Measurements from ENCODE around the gene RAC3. TPM values are rescaled to one million over a fixed set of nuclear protein-coding genes. Genes with fewer than 3 reads are reported as not detected.

Gene RAC3
- total RNA-seq, 1 donor from 2014 or later: 18.4 TPM

DNA sequence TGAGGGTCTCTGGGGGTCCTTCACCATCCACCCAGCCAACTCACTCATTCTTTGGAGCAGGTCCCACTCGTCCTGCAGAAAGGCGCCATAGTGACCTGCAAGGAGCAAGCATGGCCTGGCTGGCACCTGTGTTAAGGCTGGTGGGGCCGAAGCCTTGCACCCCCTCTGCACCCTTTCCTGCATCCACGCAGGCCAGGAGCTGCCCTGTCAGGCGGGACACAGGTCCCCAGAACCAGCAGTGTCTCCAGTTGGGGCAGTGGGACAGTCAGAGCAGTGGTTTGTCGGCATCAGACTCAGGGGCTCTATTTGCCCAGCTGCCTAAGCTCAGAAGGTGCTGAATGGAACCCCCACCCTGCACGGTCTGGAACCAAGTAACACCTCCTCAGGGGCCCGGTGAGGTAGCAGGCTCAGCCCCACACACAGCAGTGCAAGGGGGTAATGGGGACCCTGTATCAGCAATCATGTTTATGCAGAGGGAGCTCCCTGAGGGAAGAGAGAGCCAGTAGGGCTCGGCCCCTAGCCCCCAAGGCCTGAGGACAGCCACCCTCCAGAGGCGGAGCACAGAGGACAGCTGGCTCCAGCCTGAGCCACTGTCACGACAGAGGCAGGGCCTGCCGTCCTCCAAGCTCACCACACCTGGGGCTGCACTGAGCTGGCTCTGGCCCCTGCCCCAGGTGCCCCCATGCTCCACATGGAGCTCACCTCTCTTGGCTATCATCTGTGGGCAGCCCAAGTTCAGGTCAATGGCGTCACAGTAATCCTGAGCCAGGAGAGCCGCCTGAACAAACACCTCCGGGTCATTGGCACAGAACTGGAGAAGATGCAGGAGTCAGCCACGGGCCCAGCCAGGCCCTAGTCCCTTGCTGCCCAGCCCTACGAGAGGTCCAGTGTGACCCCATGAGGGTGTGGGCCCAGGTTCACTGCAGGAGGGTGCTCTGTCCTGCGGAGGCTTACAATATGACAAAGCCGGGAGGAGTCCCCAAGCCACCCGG, 32.2 kb downstream of the RAC3 start:
- peaks cover 7% of the 10 kb centered on the region for H3K36me3 Mint-ChIP-seq (ENCODE audit: low read depth)
- H3K4me3 Mint-ChIP-seq (ENCODE audit: low read depth): peak overlapping the region; percentile 66
- no peaks in the 10 kb centered on the region for H3K27me3 Mint-ChIP-seq (ENCODE audit: low read depth)
- H3K27ac Mint-ChIP-seq: no peak overlapping the region
- DNase-seq (ENCODE audit: low spot score): no peak
- no peaks in the 10 kb centered on the region for H3K4me1 Mint-ChIP-seq (ENCODE audit: low read depth)
- H3K9me3 Mint-ChIP-seq: no peaks in the 10 kb centered on the region
- intact Hi-C loops (cut with micrococcal nuclease): no loop called here

DNA sequence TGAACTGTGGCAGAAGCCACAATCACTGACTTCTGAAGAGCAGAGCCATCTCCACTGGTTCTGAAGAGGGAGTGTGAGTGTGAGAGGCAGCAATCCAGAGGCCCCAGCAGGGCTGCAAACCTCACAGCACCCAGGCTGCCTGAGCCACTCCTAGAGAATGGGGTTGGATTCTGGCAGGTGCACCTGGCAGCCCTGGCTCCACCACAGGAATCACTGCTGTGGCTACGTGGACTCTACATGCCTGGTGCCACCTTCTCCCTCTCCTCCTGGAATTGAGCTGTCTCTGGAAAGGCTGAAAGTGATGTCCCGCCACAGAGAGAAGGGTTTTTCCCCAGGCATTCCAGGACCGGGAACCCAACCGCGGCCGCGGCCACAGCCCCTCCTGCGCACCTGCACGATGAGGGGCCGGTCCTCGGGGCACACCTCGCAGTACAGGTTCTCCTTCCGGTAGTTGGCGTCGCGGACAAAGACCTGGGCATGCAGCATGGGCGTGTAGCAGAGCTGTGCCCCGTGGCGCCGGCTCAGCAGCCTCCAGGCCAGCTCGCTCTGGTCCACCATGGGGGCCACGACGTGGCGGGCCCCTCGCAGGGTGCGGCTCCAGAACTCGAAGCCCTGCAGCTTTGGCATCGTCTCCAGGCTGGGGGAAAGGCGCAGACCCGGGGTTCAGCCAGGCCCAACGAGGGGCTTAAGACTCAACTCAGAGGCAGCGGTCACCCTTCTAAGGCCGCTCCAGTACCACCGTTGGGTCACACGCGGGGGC, 33.1 kb downstream of the RAC3 start:
- H3K36me3 Mint-ChIP-seq (ENCODE audit: low read depth): peaks cover 4% of the 10 kb centered on the region
- no peaks in the 10 kb centered on the region for H3K4me1 Mint-ChIP-seq (ENCODE audit: low read depth)
- H3K27ac Mint-ChIP-seq: no peak overlapping the region
- no peaks in the 10 kb centered on the region for H3K27me3 Mint-ChIP-seq (ENCODE audit: low read depth)
- no peaks in the 10 kb centered on the region for H3K9me3 Mint-ChIP-seq
- DNase-seq (ENCODE audit: low spot score): no peak
- H3K4me3 Mint-ChIP-seq (ENCODE audit: low read depth): peak overlapping the region; percentile 66
- intact Hi-C loops (cut with micrococcal nuclease): no loop called here

- Mint-ChIP-seq H3K9me3 (no peaks in the 10 kb centered on the region), H3K4me3 (ENCODE audit: low read depth) (peak overlapping the region; percentile 66), H3K36me3 (ENCODE audit: low read depth) (peaks cover 1% of the 10 kb centered on the region), H3K27ac (no peak overlapping the region), H3K27me3 (ENCODE audit: low read depth) (no peaks in the 10 kb centered on the region), H3K4me1 (ENCODE audit: low read depth) (no peaks in the 10 kb centered on the region)
- DNase-seq (ENCODE audit: low spot score): peak; percentile 25
- intact Hi-C loops (cut with micrococcal nuclease): no loop called here
These were observed 33.7 kb downstream of the RAC3 start for GRCh38 chr17:82065193-82065637.

DNA sequence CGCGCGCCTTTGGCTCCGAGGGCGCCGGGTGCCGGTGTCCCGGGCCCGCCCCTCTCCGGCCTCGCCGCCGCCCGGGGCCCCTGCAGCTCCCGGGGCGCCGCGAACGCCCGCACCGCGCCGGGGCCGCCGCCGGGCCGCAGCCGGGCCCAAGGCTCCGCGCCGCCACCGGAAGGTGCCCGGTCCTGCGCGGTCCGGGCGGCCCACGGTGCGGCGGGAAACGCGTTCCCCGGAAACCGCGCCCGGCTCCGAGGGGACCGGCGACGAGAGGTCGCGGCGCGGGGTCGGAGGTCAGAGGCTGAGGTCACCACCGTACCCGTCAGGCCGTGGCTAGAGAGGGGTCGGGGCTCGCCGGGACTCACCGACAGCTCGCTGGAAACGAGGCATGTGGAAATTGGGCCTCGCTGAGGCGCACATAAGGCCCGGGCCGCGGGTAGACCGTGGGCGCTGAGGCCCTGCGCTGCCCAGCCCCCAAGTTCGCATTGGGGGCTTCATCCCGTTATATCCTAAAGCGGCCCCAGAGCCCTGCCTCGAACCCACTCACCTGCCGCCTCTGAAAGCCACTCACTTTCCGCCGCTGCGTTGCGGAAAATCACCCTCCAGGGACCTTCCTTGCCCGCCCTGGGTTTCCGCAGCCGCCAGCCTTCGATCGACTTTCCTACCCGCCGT, 34.3 kb downstream of the RAC3 start, which contains the start of gene DUS1L:
TSS of gene DUS1L (minus strand) at position 167 of the 666 bp plus-strand sequence. CDS start 745 bp downstream, outside the sequence.
- peak; percentile 69 for DNase-seq (ENCODE audit: low spot score)
- Mint-ChIP-seq H3K4me3 (ENCODE audit: low read depth) (peak within 1 kb of the TSS; percentile 82), H3K36me3 (ENCODE audit: low read depth) (no peaks in the 10 kb centered on the region), H3K4me1 (ENCODE audit: low read depth) (no peaks in the 10 kb centered on the region), H3K9me3 (no peaks in the 10 kb centered on the region), H3K27ac (peak within 1 kb of the TSS; percentile 84), H3K27me3 (ENCODE audit: low read depth) (no peaks in the 10 kb centered on the region)
- intact Hi-C loops (cut with micrococcal nuclease): no loop called here

DNA sequence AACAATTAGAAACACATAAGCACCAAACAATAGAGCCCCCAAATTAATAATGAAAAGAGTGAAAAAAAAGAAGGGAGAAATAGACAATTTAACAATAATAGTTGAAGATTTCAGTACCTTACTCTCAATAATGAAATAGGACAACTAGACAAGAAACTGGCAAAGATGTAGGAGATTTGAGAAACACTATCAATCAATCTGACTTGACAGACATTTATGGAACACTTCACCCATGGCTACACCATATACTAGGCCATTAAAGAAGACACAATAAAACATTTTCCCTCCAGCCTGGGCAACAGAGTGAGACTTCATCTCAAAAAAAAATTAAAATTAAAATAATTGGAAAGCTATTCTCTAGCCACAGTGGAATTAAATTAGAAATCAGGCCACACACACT, 39.1 kb downstream of the RAC3 start:
- no peak for DNase-seq (ENCODE audit: low spot score)
- Mint-ChIP-seq H3K9me3 (no peaks in the 10 kb centered on the region), H3K27me3 (ENCODE audit: low read depth) (no peaks in the 10 kb centered on the region), H3K4me3 (ENCODE audit: low read depth) (no peak overlapping the region), H3K27ac (no peak overlapping the region), H3K4me1 (ENCODE audit: low read depth) (no peaks in the 10 kb centered on the region), H3K36me3 (ENCODE audit: low read depth) (no peaks in the 10 kb centered on the region)
- intact Hi-C loops (cut with micrococcal nuclease): no loop called here

DNA sequence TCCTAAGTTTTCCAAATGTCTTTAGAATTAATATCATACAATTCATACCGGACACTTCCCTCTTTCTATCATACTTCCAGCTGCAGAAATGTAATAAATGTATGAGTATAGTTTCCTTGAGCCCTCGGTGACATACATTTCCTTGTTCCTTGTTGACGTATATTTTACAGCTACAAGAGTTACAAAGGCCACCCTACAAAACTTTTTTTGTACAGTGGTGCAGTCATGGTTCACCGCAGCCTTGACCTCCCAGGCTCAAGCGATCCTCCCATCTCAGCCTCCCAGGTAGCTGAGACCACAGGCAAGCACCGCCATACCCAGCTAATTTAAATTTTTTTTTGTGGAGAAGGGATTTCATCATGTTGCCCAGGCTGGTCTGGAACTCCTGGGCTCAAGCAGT, 41.3 kb downstream of the RAC3 start:
- Mint-ChIP-seq H3K4me1 (ENCODE audit: low read depth) (no peaks in the 10 kb centered on the region), H3K9me3 (no peaks in the 10 kb centered on the region), H3K4me3 (ENCODE audit: low read depth) (no peak overlapping the region), H3K36me3 (ENCODE audit: low read depth) (peaks cover 2% of the 10 kb centered on the region), H3K27me3 (ENCODE audit: low read depth) (no peaks in the 10 kb centered on the region), H3K27ac (no peak overlapping the region)
- DNase-seq (ENCODE audit: low spot score): no peak
- intact Hi-C loops (cut with micrococcal nuclease): no loop called here

- intact Hi-C loops (cut with micrococcal nuclease): no loop called here
- DNase-seq (ENCODE audit: low spot score): no peak
- H3K27ac Mint-ChIP-seq: no peak overlapping the region
These were observed 42.0 kb downstream of the RAC3 start for GRCh38 chr17:82073446-82073845.

DNA sequence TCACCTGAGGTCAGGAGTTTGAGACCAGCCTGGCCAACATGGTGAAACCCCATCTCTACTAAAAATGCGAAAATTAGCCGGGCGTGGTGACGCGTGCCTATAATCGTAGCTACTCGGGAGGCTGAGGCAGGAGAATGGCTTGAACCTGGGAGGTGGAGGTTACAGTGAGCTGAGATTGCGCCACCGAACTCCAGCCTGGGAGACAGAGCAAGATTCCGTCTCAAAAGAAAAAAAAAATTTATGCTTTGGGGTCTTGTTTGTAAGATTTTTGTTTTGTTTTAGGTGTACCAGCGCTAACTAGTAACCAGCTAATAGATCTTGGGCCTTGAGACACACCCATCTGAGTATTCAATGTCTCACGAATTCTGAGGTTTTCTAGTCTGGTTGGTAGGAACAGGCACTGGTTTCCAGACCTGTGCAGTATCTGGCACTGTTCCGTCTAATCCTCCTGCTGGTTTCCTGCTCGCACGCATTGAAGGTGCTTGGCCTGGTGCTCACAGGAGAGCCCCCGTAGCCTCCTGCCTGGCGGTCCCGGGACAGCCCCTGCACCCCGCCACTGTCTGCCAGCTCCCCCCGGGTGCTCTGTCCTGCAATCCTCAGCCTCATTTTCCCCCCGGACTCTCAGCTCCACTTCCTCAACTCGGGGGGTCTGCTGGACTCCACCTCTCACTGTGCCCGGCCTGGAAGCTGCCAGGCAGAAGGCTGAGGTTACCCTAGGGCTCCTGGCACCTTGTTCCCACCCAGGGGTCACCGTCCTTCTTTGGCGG, 44.7 kb downstream of the RAC3 start:
- no peak for DNase-seq (ENCODE audit: low spot score)
- no peak overlapping the region for H3K27ac Mint-ChIP-seq
- no peak overlapping the region for H3K4me3 Mint-ChIP-seq (ENCODE audit: low read depth)
- H3K36me3 Mint-ChIP-seq (ENCODE audit: low read depth): peaks cover 23% of the 10 kb centered on the region
- intact Hi-C loops (cut with micrococcal nuclease): no loop called here
- H3K9me3 Mint-ChIP-seq: no peaks in the 10 kb centered on the region
- no peaks in the 10 kb centered on the region for H3K27me3 Mint-ChIP-seq (ENCODE audit: low read depth)
- no peaks in the 10 kb centered on the region for H3K4me1 Mint-ChIP-seq (ENCODE audit: low read depth)

More at GRCh38 chr17:82073446-82073845, 42.0 kb downstream of the RAC3 start:
- Mint-ChIP-seq H3K4me1 (ENCODE audit: low read depth) (no peaks in the 10 kb centered on the region), H3K4me3 (ENCODE audit: low read depth) (no peak overlapping the region), H3K9me3 (no peaks in the 10 kb centered on the region), H3K36me3 (ENCODE audit: low read depth) (peaks cover 7% of the 10 kb centered on the region), H3K27me3 (ENCODE audit: low read depth) (no peaks in the 10 kb centered on the region)

GRCh38 chr17:82076785-82077591, 45.5 kb downstream of the RAC3 start:
- no peak for DNase-seq (ENCODE audit: low spot score)
- Mint-ChIP-seq H3K27ac (no peak overlapping the region), H3K4me1 (ENCODE audit: low read depth) (no peaks in the 10 kb centered on the region), H3K36me3 (ENCODE audit: low read depth) (peaks cover 23% of the 10 kb centered on the region), H3K27me3 (ENCODE audit: low read depth) (no peaks in the 10 kb centered on the region), H3K9me3 (no peaks in the 10 kb centered on the region), H3K4me3 (ENCODE audit: low read depth) (no peak overlapping the region)
- intact Hi-C loops (cut with micrococcal nuclease): no loop called here

GRCh38 chr17:82077617-82078358, 46.3 kb downstream of the RAC3 start:
- peaks cover 24% of the 10 kb centered on the region for H3K36me3 Mint-ChIP-seq (ENCODE audit: low read depth)
- no peak overlapping the region for H3K27ac Mint-ChIP-seq
- no peak for DNase-seq (ENCODE audit: low spot score)
- H3K4me1 Mint-ChIP-seq (ENCODE audit: low read depth): no peaks in the 10 kb centered on the region
- H3K27me3 Mint-ChIP-seq (ENCODE audit: low read depth): no peaks in the 10 kb centered on the region
- H3K4me3 Mint-ChIP-seq (ENCODE audit: low read depth): no peak overlapping the region
- H3K9me3 Mint-ChIP-seq: no peaks in the 10 kb centered on the region
- intact Hi-C loops (cut with micrococcal nuclease): no loop called here

- Mint-ChIP-seq H3K27me3 (ENCODE audit: low read depth) (no peaks in the 10 kb centered on the region), H3K27ac (no peak overlapping the region), H3K9me3 (no peaks in the 10 kb centered on the region), H3K4me3 (ENCODE audit: low read depth) (no peak overlapping the region), H3K4me1 (ENCODE audit: low read depth) (no peaks in the 10 kb centered on the region), H3K36me3 (ENCODE audit: low read depth) (peaks cover 30% of the 10 kb centered on the region)
- intact Hi-C loops (cut with micrococcal nuclease): no loop called here
- DNase-seq (ENCODE audit: low spot score): no peak
These were observed 47.0 kb downstream of the RAC3 start for GRCh38 chr17:82078433-82078832.

Data from activated T-helper 2 cell treated with anti-CD3 and anti-CD28 coated beads, Interferon-gamma antibody, Interleukin-2, Interleukin-4, amounts not matched to agents 10 μg/mL and 5 μg/mL and 100 μg/mL, durations not matched to agents 14 hours and 24 hours and 36 hours (primary cell).